GM23338 (cell line): Measurements from ENCODE around the gene PCDHGB1. TPM values are rescaled to one million over a fixed set of nuclear protein-coding genes. Genes with fewer than 3 reads are reported as not detected.

ENCODE experiments used
- ATAC-seq: fragments of 200-7000 bp; cut with Tn5 transposase; 3 replicates; pipeline ENCODE4 v1.9.1; 2020
- DNase-seq: peaks from one replicate; pipeline ENCODE4 v3.0.0-alpha.2; 2015; ENCODE audit warnings: low spot score
- H2AFZ ChIP-seq: fragments of 200-600 bp; sonication (generic); 2 replicates; pipeline ENCODE4 v1.8.0; 2016; ENCODE audit warnings: antibody characterized with exemption, mild to moderate bottlenecking, moderate library complexity
- H3F3A ChIP-seq: fragments of 200-600 bp; sonication (generic); replicated peaks from 2 replicates; pipeline ENCODE4 v1.8.0; 2017; ENCODE audit warnings: antibody characterized with exemption, mixed run types, low read depth
- H3K27ac ChIP-seq: fragments of 200-600 bp; sonication (generic); 2 replicates; pipeline ENCODE4 v1.6.1; 2016; ENCODE audit warnings: low read depth
- H3K27me3 ChIP-seq: fragments of 200-600 bp; sonication (generic); 2 replicates; pipeline ENCODE4 v1.8.0; 2016; ENCODE audit warnings: mild to moderate bottlenecking, mixed run types, moderate library complexity; ENCODE audit not compliant: insufficient read depth
- H3K36me3 ChIP-seq: fragments of 200-600 bp; sonication (generic); 2 replicates; pipeline ENCODE4 v1.8.0; 2016; ENCODE audit warnings: mild to moderate bottlenecking; ENCODE audit not compliant: insufficient read depth
- H3K4me1 ChIP-seq: fragments of 200-600 bp; sonication (generic); 2 replicates; pipeline ENCODE4 v1.8.0; 2016; ENCODE audit warnings: mild to moderate bottlenecking, moderate library complexity; ENCODE audit not compliant: insufficient read depth
- H3K4me2 ChIP-seq: fragments of 200-600 bp; sonication (generic); 2 replicates; pipeline ENCODE4 v1.7.1; 2017; ENCODE audit warnings: mixed run types
- H3K4me3 ChIP-seq: fragments of 200-600 bp; sonication (generic); 2 replicates; pipeline ENCODE4 v1.6.1; 2016; ENCODE audit warnings: mixed run types
- H3K79me2 ChIP-seq: fragments of 200-600 bp; sonication (generic); replicated peaks from 2 replicates; pipeline ENCODE4 v1.8.0; 2017; ENCODE audit warnings: mild to moderate bottlenecking; ENCODE audit not compliant: insufficient read depth
- H3K9me2 ChIP-seq: fragments of 200-600 bp; sonication (generic); 2 replicates; pipeline ENCODE4 v1.8.0; 2017; ENCODE audit not compliant: insufficient read depth
- H4K20me1 ChIP-seq: fragments of 200-600 bp; sonication (generic); replicated peaks from 2 replicates; pipeline ENCODE4 v1.8.0; 2017; ENCODE audit warnings: mild to moderate bottlenecking; ENCODE audit not compliant: insufficient read depth
- H3K27ac Mint-ChIP-seq: 2 replicates; pipeline ENCODE4 v1.8.0; 2020; ENCODE audit warnings: inconsistent platforms, mild to moderate bottlenecking, moderate library complexity, mixed read lengths
- H3K27me3 Mint-ChIP-seq: 3 replicates; pipeline ENCODE4 v1.8.0; 2022; ENCODE audit warnings: low read depth, mild to moderate bottlenecking, moderate library complexity, mixed read lengths, inconsistent platforms; ENCODE audit not compliant: insufficient read depth, poor library complexity
- H3K36me3 Mint-ChIP-seq: 3 replicates; pipeline ENCODE4 v1.8.0; 2021; ENCODE audit warnings: low read depth, mild to moderate bottlenecking, inconsistent platforms, moderate library complexity, mixed read lengths
- H3K4me1 Mint-ChIP-seq: 3 replicates; pipeline ENCODE4 v1.8.0; 2020; ENCODE audit warnings: mild to moderate bottlenecking, inconsistent platforms, mixed read lengths
- H3K4me3 Mint-ChIP-seq: 3 replicates; pipeline ENCODE4 v1.8.0; 2021; ENCODE audit warnings: moderate library complexity, mild to moderate bottlenecking, inconsistent platforms, mixed read lengths
- H3K9me3 Mint-ChIP-seq: 3 replicates; pipeline ENCODE4 v1.8.0; 2020; ENCODE audit warnings: moderate library complexity, mild to moderate bottlenecking, inconsistent platforms, mixed read lengths
- CTCF ChIP-seq, 2 experiments: fragments of 200-600 bp in 1 of 2; sonication (generic) in 1 of 2; conservative IDR thresholded peaks; 2 replicates each; pipeline versions ENCODE4 v1.5.1 to v1.6.1; 2016 to 2017; ENCODE audit warnings: antibody characterized with exemption in 2 of 2, low read depth in 2 of 2, mild to moderate bottlenecking in 2 of 2, moderate library complexity in 1 of 2
- ETS1 ChIP-seq: IDR thresholded peaks from 2 replicates; pipeline ENCODE4 v1.6.1; 2016; ENCODE audit warnings: antibody characterized with exemption
- EZH2 ChIP-seq: fragments of 200-600 bp; sonication (generic); IDR thresholded peaks from one replicate; pipeline ENCODE4 v1.8.0; 2017; ENCODE audit warnings: antibody characterized with exemption, mild to moderate bottlenecking, low read depth; ENCODE audit not compliant: unreplicated experiment
- EZH2phosphoT487 ChIP-seq: fragments of 200-600 bp; sonication (generic); IDR thresholded peaks from one replicate; pipeline ENCODE4 v1.8.1; 2018; ENCODE audit warnings: antibody characterized with exemption; ENCODE audit not compliant: unreplicated experiment
- NANOG ChIP-seq: IDR thresholded peaks from 2 replicates; pipeline ENCODE4 v1.6.1; 2016; ENCODE audit warnings: antibody characterized with exemption, borderline replicate concordance
- POLR2AphosphoS5 ChIP-seq: IDR thresholded peaks from 2 replicates; pipeline ENCODE4 v1.6.1; 2016; ENCODE audit warnings: antibody characterized with exemption, low read depth
- STAT1 ChIP-seq: IDR thresholded peaks from one replicate; pipeline ENCODE4 v1.6.1; 2016; ENCODE audit warnings: antibody characterized with exemption; ENCODE audit not compliant: unreplicated experiment
- ZNF331 ChIP-seq: fragments of 250-450 bp; sonication (Bioruptor Pico); IDR thresholded peaks from 2 replicates; pipeline ENCODE4 v1.5.0; 2020; ENCODE audit warnings: low read depth, mild to moderate bottlenecking, moderate library complexity
- polyA plus RNA-seq: library from polyadenylated mRNA; unstranded; fragments of >200 nt; fragmentation: Nextera tagmentation; extraction: Ambion mirVana; gene quantifications from 2 replicates; pipeline ENCODE4 v1.2.1, GENCODE V29; 2016
- total RNA-seq: library from RNA; depleted of rRNA; stranded (reverse); fragments of >200 nt; shearing (Covaris generic); gene quantifications from 2 replicates; pipeline ENCODE4 v1.2.3, GENCODE V29; 2014
- TF ChIP-seq, protein P1 (sequence below): IDR thresholded peaks from one replicate; pipeline ENCODE4 v1.6.1; 2018; ENCODE audit warnings: antibody characterized with exemption; ENCODE audit not compliant: unreplicated experiment

PCDHGB1 gene
- total and polyA plus RNA-seq, 2 experiments from 2014 or later = 0.74 to 9.1 TPM

DNA sequence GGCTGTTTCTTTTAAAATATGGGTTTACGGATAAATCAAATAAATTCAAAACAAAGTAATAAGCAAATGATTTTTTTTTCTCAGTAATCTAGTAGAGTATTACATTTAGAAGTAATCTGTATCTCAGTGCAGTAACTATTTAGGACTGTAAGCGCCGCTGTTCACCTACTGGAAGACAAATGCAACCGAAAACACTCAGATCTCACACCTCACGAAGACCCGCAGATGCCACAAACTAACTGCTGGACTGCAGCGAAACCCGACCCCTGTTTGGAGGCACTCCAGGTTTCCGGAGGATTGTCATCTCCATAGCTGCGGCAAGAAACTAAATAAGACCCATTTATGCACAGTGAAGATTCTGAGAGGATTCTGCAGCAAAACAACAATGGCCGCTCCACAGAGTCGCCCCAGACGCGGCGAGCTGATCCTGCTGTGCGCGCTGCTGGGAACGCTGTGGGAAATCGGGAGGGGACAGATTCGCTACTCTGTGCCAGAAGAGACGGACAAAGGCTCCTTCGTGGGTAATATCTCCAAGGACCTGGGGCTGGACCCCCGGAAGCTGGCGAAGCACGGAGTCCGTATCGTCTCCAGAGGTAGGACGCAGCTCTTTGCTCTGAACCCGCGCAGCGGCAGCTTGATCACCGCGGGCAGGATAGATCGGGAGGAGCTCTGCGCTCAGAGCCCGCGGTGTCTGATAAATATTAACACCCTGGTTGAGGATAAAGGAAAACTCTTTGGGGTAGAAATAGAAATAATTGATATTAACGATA, 42.7 kb downstream of the PCDHGB1 start, which contains the start of gene PCDHGA8:
PCDHGA8 (plus strand) TSS at position 205 of the 770 bp plus-strand sequence; CDS start at position 386, 181 bp downstream.
- Mint-ChIP-seq H3K27ac (no peak within 1 kb of the TSS), H3K9me3 (peaks cover 87% of the 10 kb centered on the region)
- ATAC-seq = no peak

More for the DNA sequence above, 42.7 kb downstream of the PCDHGB1 start, which contains the start of gene PCDHGA8:
- Histone ChIP-seq H3K36me3 (peaks cover 7% of the 10 kb centered on the region; the same call in 1 of the 2 replicates), H3K4me1 (0 out of 2 replicates have a peak, but pooled peaks cover 5% of the 10 kb centered on the region), H3F3A (no peaks in the 10 kb centered on the region), H3K79me2 (0 out of 2 replicates have a peak, but pooled peaks cover 5% of the 10 kb centered on the region), H3K4me2 (0 out of 2 replicates have a peak within 1 kb of the TSS, but pooled peaks have one; percentile 15), H3K9me2 (no peaks in the 10 kb centered on the region), H3K4me3 (peak within 1 kb of the TSS; percentile 25; the same call in 1 of the 2 replicates), H3K27ac (no peak within 1 kb of the TSS), H4K20me1 (no peaks in the 10 kb centered on the region), H3K27me3 (peaks cover 7% of the 10 kb centered on the region; the same call in 1 of the 2 replicates), H2AFZ (no peak within 1 kb of the TSS)
- no peak for DNase-seq
- Mint-ChIP-seq H3K36me3 (peaks cover 83% of the 10 kb centered on the region), H3K27me3 (peaks cover 8% of the 10 kb centered on the region), H3K4me3 (no peak within 1 kb of the TSS), H3K4me1 (no peaks in the 10 kb centered on the region; the same call in 2 of the 3 replicates)
- TF ChIP-seq EZH2 (no peak), EZH2phosphoT487 (no peak), NANOG (no peak), POLR2AphosphoS5 (no peak), ZNF331 (no peak), CTCF (conservative IDR thresholded peaks at IDR 0.05; ENCODE audit: low read depth in 2 of 2) (peak in 1 of 2 experiments; percentile 17; a peak in 1 of 4 replicates), ETS1 (no peak), STAT1 (no peak)
- TF ChIP-seq, protein P1, sequence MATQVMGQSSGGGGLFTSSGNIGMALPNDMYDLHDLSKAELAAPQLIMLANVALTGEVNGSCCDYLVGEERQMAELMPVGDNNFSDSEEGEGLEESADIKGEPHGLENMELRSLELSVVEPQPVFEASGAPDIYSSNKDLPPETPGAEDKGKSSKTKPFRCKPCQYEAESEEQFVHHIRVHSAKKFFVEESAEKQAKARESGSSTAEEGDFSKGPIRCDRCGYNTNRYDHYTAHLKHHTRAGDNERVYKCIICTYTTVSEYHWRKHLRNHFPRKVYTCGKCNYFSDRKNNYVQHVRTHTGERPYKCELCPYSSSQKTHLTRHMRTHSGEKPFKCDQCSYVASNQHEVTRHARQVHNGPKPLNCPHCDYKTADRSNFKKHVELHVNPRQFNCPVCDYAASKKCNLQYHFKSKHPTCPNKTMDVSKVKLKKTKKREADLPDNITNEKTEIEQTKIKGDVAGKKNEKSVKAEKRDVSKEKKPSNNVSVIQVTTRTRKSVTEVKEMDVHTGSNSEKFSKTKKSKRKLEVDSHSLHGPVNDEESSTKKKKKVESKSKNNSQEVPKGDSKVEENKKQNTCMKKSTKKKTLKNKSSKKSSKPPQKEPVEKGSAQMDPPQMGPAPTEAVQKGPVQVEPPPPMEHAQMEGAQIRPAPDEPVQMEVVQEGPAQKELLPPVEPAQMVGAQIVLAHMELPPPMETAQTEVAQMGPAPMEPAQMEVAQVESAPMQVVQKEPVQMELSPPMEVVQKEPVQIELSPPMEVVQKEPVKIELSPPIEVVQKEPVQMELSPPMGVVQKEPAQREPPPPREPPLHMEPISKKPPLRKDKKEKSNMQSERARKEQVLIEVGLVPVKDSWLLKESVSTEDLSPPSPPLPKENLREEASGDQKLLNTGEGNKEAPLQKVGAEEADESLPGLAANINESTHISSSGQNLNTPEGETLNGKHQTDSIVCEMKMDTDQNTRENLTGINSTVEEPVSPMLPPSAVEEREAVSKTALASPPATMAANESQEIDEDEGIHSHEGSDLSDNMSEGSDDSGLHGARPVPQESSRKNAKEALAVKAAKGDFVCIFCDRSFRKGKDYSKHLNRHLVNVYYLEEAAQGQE = no peak
